ENCODE data around the gene ZNF491. TPM values are rescaled to one million over a fixed set of nuclear protein-coding genes. Genes with fewer than 3 reads are reported as not detected.

ZNF491 gene
- total RNA-seq = 3.0 and 3.3 TPM in 2 replicates

GRCh38 chr19:11798391-11799330 lies at the start of gene ZNF491:
ZNF491 (plus strand) TSS chr19:11798523; CDS start chr19:11805954, 7,431 bp downstream.

DNA sequence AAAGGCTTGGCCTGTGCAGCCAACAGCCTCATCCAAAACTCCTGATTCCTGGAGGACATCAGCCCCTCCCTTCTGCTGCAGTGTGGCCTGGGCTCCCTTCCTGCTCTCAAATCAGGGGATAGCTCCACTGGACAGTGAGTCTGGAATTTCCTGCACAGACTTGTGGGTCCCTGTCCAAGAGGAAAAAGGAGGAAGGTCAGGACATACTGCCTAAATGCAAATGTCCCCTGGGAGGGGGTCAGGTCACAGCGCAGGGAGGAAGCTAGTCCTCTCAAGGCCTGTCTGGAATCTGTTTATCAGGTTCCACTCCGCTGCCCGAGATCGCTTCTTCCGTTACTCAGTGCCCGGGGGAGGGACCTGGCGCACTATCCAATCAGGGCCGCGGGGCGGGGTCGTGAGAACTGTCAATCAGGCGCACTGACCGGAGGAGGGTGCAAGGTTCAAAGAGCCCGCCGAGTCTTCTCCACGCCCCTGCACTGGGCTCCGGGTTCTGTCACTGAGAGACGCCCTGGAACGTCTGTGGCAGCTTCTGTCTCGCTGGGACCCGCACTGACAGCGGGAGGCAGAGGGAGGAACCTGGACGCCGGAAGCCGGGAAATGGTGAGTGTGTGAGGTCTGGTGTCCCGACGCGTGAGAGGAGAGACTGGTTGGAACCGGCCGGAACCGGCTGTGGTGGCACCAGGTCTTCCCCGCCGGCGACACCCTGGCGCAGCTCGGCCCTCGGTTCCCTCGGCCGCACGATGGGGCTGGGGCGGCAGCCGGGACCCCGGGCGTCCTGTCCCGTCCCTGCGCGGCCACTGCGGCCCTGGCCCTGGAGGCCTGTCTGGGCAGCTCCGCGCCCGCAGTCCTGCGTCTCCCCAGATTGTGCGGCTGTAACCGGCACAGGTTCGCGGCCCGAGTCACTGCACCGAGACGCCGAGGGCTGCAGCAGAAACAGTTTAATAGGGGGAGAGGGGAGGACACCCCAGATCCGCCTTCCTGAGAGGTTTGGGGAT lies 31.4 kb upstream of the ZNF491 start, which contains the start of gene ZNF441:
ZNF441 (plus strand) TSS at position 404 of the 995 bp plus-strand sequence; CDS start at position 598, 194 bp downstream.

DNA sequence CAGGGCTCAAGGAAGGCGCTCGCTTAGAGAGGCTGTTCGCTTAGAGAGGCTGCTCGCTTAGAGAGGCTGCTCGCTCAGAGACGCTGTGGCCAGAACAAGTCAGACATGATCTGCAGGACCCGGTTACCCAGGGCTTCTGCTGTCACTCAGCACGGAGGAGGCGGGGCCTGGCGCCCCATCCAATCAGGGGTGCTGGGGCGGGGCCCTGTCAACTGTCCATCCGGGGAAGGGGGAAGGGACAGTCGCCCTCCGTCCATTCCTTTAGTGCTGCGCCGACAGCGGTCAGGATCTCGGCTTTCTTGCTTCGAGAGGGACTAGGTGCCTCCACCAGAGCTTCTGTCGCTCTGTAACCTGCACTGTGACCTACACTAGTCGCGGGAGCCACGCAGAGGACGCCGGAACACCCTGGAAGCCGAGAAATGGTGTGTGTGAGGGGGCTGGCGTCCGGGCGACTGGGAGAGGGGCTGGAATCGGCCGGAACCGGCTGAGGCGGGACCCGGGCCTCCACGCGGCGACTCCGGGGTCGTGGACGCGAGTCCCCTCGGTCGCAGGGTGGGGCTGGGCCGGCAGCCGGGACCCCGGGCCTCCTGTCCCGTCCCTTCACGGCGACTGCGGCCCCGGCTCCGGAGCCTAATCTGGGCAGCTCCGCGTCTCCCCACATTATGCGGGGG lies 15.8 kb downstream of the ZNF491 start, which contains the start of gene ZNF440:
ZNF440 (plus strand) TSS at position 245 of the 671 bp plus-strand sequence; CDS start at position 420, 175 bp downstream.

DNA sequence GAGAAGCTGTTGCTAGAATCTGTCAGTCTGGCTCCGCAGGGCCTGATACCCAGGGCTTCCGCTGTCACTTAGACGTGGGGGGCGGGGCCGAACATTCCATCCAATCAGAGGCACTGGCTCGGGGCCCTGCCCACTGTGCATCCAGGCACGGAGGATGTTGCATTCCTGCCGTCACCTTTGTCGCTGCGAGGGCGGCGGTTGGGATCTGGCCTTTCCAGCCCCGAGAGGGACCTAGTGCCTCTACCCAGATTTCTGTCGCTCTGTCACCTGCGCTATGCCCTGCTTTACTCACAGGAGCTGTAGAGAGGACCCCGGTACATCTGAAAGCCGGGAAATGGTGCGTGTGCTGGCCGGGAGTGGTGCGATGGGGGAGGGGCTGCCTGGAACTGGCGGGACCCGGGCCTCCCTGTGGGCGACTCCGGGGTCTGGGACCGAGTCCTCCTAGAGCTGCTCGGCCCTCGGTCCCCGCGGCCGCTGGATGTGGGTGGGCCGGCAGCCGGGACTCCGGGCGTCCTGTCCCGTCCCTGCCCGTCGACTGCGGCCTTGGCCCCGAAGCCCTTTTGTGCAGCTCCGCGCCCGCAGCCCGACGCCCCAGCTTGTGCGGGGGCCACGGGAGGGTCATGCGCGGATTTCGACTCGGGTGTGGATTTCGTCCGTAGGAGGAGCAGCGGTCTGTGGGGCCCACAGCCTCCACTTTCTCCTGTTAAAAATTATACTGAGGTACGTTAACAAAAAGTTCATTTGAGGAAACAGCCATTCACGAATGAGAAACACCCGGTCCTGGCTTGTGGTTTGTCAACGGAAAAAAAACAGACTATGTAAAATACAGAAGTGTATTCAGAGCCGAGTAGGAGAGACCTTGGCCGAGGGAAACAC lies 50.5 kb downstream of the ZNF491 start, which contains the start of gene ZNF439:
ZNF439 (plus strand) TSS at position 133 of the 876 bp plus-strand sequence; CDS start at position 275, 142 bp downstream.

Other genes with a start within 250 kb of the ZNF491 start
- gene ELOF1, start 239.3 kb upstream of the ZNF491 start, total RNA-seq = 29.4 and 41.2 TPM in 2 replicates
- 1.3 and 2.0 TPM in 2 replicates for gene ACP5, start 220.9 kb upstream of the ZNF491 start, total RNA-seq
- 19.0 and 19.3 TPM in 2 replicates for gene ZNF627, start 201.0 kb upstream of the ZNF491 start, total RNA-seq
- 3.1 and 4.3 TPM in 2 replicates for gene ZNF823, start 59.6 kb upstream of the ZNF491 start, total RNA-seq
- 12.9 and 14.9 TPM in 2 replicates for gene ZNF441, start 31.5 kb upstream of the ZNF491 start, total RNA-seq
- 7.5 and 7.7 TPM in 2 replicates for gene ZNF440, start 15.8 kb downstream of the ZNF491 start, total RNA-seq
- 5.8 and 6.0 TPM in 2 replicates for gene ZNF439, start 50.2 kb downstream of the ZNF491 start, total RNA-seq
- gene ZNF69, start 89.3 kb downstream of the ZNF491 start, total RNA-seq = 3.4 and 3.6 TPM in 2 replicates
- gene ZNF700, start 126.6 kb downstream of the ZNF491 start, total RNA-seq = 7.6 and 7.8 TPM in 2 replicates
- 1.3 and 2.3 TPM in 2 replicates for gene ZNF763, start 166.5 kb downstream of the ZNF491 start, total RNA-seq
- 5.5 and 5.8 TPM in 2 replicates for gene ZNF433, start 237.2 kb downstream of the ZNF491 start, total RNA-seq